ENCODE results near the gene SAP30. TPM values are rescaled to one million over a fixed set of nuclear protein-coding genes. Genes with fewer than 3 reads are reported as not detected.

SAP30 gene
- 3.8 TPM for total RNA-seq

- ATAC-seq = peak; percentile 89
- peak; percentile 97 for DNase-seq (ENCODE audit: low spot score)
Measured at GRCh38 chr4:173370477-173371291, at the start of gene SAP30. Gene SAP30, plus strand, starts transcription at chr4:173370954. Its CDS starts 229 bp downstream, at chr4:173371183.

GRCh38 chr4:173325007-173325736 lies 45.6 kb upstream of the SAP30 start:
- ATAC-seq (no peak), DNase-seq (ENCODE audit: low spot score) (no peak)

GRCh38 chr4:173328236-173328901 lies 42.4 kb upstream of the SAP30 start:
- DNase-seq (ENCODE audit: low spot score) = no peak
- no peak for ATAC-seq

GRCh38 chr4:173330590-173330989 lies 40.2 kb upstream of the SAP30 start:
- no peak for DNase-seq (ENCODE audit: low spot score)
- ATAC-seq = no peak

GRCh38 chr4:173332021-173332487 lies 38.7 kb upstream of the SAP30 start:
- no peak for DNase-seq (ENCODE audit: low spot score)
- no peak for ATAC-seq

- DNase-seq (ENCODE audit: low spot score) (no peak), ATAC-seq (no peak)
Measured at GRCh38 chr4:173332963-173333657, 37.6 kb upstream of the SAP30 start.

- DNase-seq (ENCODE audit: low spot score) (no peak), ATAC-seq (peak; percentile 53)
Measured at GRCh38 chr4:173333658-173334084, 37.1 kb upstream of the SAP30 start.

- DNase-seq (ENCODE audit: low spot score) = peak; percentile 100
- ATAC-seq = peak; percentile 90
Measured at GRCh38 chr4:173334085-173334890, 36.5 kb upstream of the SAP30 start, which contains the start of gene HMGB2. Gene HMGB2, minus strand, starts transcription at chr4:173334358. Its CDS starts 709 bp downstream, at chr4:173333649.

- peak; percentile 66 for DNase-seq (ENCODE audit: low spot score)
Measured at GRCh38 chr4:173334891-173335752, 35.6 kb upstream of the SAP30 start.

GRCh38 chr4:173337463-173337862 lies 33.3 kb upstream of the SAP30 start:
- no peak for DNase-seq (ENCODE audit: low spot score)
- ATAC-seq = no peak

More at GRCh38 chr4:173334891-173335752, 35.6 kb upstream of the SAP30 start:
- ATAC-seq = peak; percentile 59

GRCh38 chr4:173343832-173344397 lies 26.8 kb upstream of the SAP30 start:
- ATAC-seq = no peak

GRCh38 chr4:173345648-173346047 lies 25.1 kb upstream of the SAP30 start:
- ATAC-seq = no peak
- DNase-seq (ENCODE audit: low spot score) = no peak

More at GRCh38 chr4:173343832-173344397, 26.8 kb upstream of the SAP30 start:
- DNase-seq (ENCODE audit: low spot score) = no peak

GRCh38 chr4:173346074-173346473 lies 24.7 kb upstream of the SAP30 start:
- no peak for DNase-seq (ENCODE audit: low spot score)
- no peak for ATAC-seq

GRCh38 chr4:173347467-173347866 lies 23.3 kb upstream of the SAP30 start:
- DNase-seq (ENCODE audit: low spot score) = no peak
- no peak for ATAC-seq

- ATAC-seq (no peak), DNase-seq (ENCODE audit: low spot score) (no peak)
Measured at GRCh38 chr4:173357939-173358338, 12.8 kb upstream of the SAP30 start.

- ATAC-seq = peak; percentile 66
- no peak for DNase-seq (ENCODE audit: low spot score)
Measured at GRCh38 chr4:173360587-173361221, 10.1 kb upstream of the SAP30 start.

- DNase-seq (ENCODE audit: low spot score) = no peak
- no peak for ATAC-seq
Measured at GRCh38 chr4:173362666-173363065, 8.1 kb upstream of the SAP30 start.
